Thyroid gland (tissue), 4 donors: ENCODE data around the gene ISG15. TPM values are rescaled to one million over a fixed set of nuclear protein-coding genes. Genes with fewer than 3 reads are reported as not detected.

ENCODE experiments used
- DNase-seq, 2 donors: peaks; one replicate each; pipeline ENCODE4 v3.0.0-alpha.2; 2019
- H3K27ac ChIP-seq, 3 donors: fragments of 200-600 bp; sonication (generic); 1 replicate in 2 of 3; 2 replicates in 1 of 3; pipeline ENCODE4 v1.5.1; 2016 to 2019; ENCODE audit warnings: mild to moderate bottlenecking in 1 of 3, moderate library complexity in 1 of 3
- H3K27me3 ChIP-seq: fragments of 200-600 bp; sonication (generic); one replicate; pipeline ENCODE4 v1.5.1; 2019
- H3K36me3 ChIP-seq, 2 donors: fragments of 200-600 bp; sonication (generic); one replicate each; pipeline ENCODE4 v1.5.1; 2016 to 2019
- H3K4me1 ChIP-seq, 2 donors: fragments of 200-600 bp; sonication (generic); one replicate each; pipeline ENCODE4 v1.5.1; 2017 to 2019
- H3K4me3 ChIP-seq, 3 donors: fragments of 200-600 bp; sonication (generic); replicated peaks in 1 of 3; 1 replicate in 2 of 3; 2 replicates in 1 of 3; pipeline ENCODE4 v1.5.1; 2016; ENCODE audit warnings: mild to moderate bottlenecking in 1 of 3
- H3K9me3 ChIP-seq: fragments of 200-600 bp; sonication (generic); one replicate; pipeline ENCODE4 v1.5.1; 2017
- POLR2A ChIP-seq, 2 donors: fragments of 450-650 bp; IDR thresholded peaks; one replicate each; pipeline ENCODE4 v1.6.1; 2017; ENCODE audit warnings: antibody characterized with exemption in 2 of 2, mild to moderate bottlenecking in 2 of 2, moderate library complexity in 1 of 2
- WGBS, 2 donors: methylation state at CpG; one replicate each; pipeline ENCODE4 v1.1.5; 2017; 5-methylcytosine and 5-hydroxymethylcytosine counted together
- intact Hi-C: fragments of 100-400 bp; cut with DNase I; formaldehyde crosslinking; loops from one replicate; pipeline ENCODE4 v1.15.1; 2023
- total RNA-seq, 4 donors: library from RNA; depleted of rRNA; stranded (reverse); fragments of >200 nt; gene quantifications; one replicate each; pipeline ENCODE4 v1.2.3, GENCODE V29; 2016
- TF ChIP-seq, protein P1 (sequence below), 6 experiments: fragments of 200-600 bp in 3 of 6; fragments of 450-650 bp in 3 of 6; sonication (generic) in 3 of 6; IDR thresholded peaks; one replicate each; pipeline ENCODE4 v1.5.1; 2016 to 2019; ENCODE audit warnings: antibody characterized with exemption in 6 of 6, mild to moderate bottlenecking in 2 of 6, inconsistent platforms in 1 of 6, moderate library complexity in 1 of 6

The ISG15 gene
- total RNA-seq, 4 donors from 2014 or later, result 18.5 to 57.5 (median 37.8) TPM

DNA sequence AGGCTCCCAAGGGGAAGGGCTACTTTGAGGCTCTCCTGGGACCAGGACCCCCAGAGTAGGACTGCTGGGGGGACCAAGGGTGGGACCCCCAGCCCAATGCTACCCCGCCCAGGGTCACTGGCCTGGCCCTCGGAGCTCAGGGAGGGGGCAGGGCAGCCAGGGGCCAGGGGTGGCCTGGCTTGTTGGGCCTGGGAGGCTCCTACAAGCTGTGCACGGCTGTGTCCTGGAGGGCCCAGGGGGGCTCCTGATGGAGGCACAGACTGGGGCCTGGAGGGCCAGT, 15.6 kb upstream of the ISG15 start:
- Histone ChIP-seq H3K4me1 (peaks cover 18 to 28% of the 10 kb centered on the region in 2 donors), H3K4me3 (no peak overlapping the region), H3K36me3 (no peaks in the 10 kb centered on the region), H3K27ac (no peak overlapping the region), H3K9me3 (no peaks in the 10 kb centered on the region), H3K27me3 (no peaks in the 10 kb centered on the region)
- no peak for DNase-seq
- no peak for TF ChIP-seq POLR2A (IDR thresholded peaks at IDR 0.05)
- TF ChIP-seq, protein P1, sequence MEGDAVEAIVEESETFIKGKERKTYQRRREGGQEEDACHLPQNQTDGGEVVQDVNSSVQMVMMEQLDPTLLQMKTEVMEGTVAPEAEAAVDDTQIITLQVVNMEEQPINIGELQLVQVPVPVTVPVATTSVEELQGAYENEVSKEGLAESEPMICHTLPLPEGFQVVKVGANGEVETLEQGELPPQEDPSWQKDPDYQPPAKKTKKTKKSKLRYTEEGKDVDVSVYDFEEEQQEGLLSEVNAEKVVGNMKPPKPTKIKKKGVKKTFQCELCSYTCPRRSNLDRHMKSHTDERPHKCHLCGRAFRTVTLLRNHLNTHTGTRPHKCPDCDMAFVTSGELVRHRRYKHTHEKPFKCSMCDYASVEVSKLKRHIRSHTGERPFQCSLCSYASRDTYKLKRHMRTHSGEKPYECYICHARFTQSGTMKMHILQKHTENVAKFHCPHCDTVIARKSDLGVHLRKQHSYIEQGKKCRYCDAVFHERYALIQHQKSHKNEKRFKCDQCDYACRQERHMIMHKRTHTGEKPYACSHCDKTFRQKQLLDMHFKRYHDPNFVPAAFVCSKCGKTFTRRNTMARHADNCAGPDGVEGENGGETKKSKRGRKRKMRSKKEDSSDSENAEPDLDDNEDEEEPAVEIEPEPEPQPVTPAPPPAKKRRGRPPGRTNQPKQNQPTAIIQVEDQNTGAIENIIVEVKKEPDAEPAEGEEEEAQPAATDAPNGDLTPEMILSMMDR (IDR thresholded peaks at IDR 0.05), result no peak
- intact Hi-C loops, result no loop called here
- 57% methylated on average over 2 of the region's 3 CpGs; no CpG with 5 or more reads in 1 of the 2 donors for WGBS, 2 donors

DNA sequence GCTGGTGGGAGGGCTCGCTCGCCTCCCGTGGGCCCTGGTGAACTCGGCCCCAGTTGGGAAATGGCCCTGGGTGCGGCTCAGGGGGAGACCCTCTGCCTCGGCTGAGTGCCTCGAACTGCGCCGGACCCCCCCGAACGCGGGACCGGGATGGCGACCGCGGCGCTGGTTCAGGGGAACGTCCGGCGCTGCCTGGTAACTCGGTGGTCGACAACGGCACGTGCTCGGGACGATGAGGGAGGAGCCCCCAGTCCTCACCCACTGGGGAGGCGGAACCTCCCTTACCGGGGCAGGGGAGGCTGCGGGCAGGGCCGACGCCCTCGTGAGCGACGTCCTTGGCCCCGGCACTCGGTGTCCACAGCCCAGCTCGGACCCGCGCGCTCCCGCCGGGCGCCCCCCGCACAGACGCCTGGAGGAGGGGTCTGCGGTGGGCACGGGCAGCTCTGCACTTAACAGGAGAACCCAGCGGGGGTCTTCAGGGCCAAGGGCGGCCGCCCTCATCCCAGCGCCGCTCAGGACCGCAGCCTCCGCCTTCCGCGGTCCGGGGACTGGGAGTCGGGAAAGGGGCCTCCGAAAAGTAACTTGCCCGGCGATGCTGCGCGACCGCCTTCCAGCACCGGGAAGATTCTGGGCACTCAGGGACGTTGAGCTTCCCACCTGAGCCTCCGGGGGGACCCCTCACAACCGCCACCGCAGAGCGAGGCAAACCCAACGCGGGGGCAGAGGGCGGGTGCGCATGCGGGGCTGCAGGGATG, 15.1 kb upstream of the ISG15 start:
- DNase-seq, result no peak
- TF ChIP-seq, protein P1 (IDR thresholded peaks at IDR 0.05), result no peak
- no peak for TF ChIP-seq POLR2A (IDR thresholded peaks at IDR 0.05)
- 30% methylated on average over 19 of the region's 75 CpGs; no CpG with 5 or more reads in 1 of the 2 donors for WGBS, 2 donors
- intact Hi-C loops, result no loop called here
- H3K4me1 ChIP-seq, result peaks cover 18 to 28% of the 10 kb centered on the region in 2 donors
- no peaks in the 10 kb centered on the region for H3K9me3 ChIP-seq
- H3K36me3 ChIP-seq, result no peaks in the 10 kb centered on the region
- H3K27me3 ChIP-seq, result no peaks in the 10 kb centered on the region
- H3K27ac ChIP-seq, result peak overlapping the region in 1 of 3 donors; percentile 75
- peak overlapping the region in 1 of 3 donors; percentile 73 for H3K4me3 ChIP-seq

DNA sequence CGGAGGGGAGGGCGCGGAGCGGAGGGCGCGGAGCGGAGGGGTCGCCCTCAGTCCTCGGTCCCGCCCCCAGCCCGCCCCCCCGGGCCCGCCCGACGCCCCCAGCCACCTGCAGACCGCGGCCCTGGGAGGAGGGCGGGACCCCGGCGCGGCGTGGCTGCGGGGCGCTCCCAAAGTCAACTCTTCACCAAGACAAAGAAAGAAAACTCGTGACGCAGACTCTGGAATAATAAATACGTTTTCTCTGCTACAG, 14.6 kb upstream of the ISG15 start:
- intact Hi-C loops, result no loop called here
- no peak for DNase-seq
- TF ChIP-seq, protein P1 (IDR thresholded peaks at IDR 0.05), result no peak
- TF ChIP-seq POLR2A (IDR thresholded peaks at IDR 0.05), result no peak
- no peaks in the 10 kb centered on the region for H3K9me3 ChIP-seq
- H3K27me3 ChIP-seq, result no peaks in the 10 kb centered on the region
- WGBS, 2 donors, result 6% methylated on average over 10 of the region's 27 CpGs; no CpG with 5 or more reads in 1 of the 2 donors
- peaks cover 18 to 28% of the 10 kb centered on the region in 2 donors for H3K4me1 ChIP-seq
- no peaks in the 10 kb centered on the region for H3K36me3 ChIP-seq
- peak overlapping the region in 1 of 3 donors; percentile 73 for H3K4me3 ChIP-seq
- peak overlapping the region in 1 of 3 donors; percentile 75 for H3K27ac ChIP-seq

DNA sequence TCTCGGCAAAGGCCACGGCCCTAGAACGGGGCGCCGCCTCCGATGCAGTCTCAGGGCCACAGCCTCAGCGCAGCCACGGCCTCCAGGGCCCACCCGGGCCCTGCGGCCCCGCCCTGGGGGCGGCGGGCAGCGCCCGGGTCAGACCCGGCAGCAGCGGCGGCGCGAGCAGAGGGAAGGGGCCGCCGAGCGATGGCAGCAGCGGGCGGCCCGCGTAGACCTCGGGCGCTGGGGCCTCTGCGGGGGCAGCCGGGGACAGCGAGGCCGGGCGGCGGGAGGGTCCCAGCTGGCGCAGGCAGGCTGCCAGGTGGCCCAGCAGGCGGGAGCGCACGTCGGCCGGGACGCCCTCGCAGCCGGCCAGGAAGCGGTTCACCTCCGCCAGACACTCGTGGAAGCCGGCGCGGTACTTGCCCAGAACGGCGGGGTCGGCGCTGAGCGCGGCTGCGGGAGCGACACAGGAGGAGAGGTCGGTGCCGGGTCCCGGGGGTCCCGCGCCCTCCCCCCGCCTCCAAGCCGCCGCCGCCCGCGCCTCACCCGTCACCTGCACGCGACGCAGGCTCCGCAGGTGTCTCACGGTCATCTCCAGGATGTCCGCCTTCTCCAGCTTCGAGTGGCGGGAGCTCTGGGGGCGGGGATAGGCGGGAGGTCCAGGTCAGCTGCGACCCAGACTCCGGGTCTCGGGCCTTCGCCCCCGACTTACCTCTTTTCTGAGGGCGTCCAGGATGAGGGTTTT, 14.1 kb upstream of the ISG15 start:
- TF ChIP-seq, protein P1 (IDR thresholded peaks at IDR 0.05), result peak in 1 of 6 experiments; percentile 9
- TF ChIP-seq POLR2A (IDR thresholded peaks at IDR 0.05), result no peak
- Histone ChIP-seq H3K27me3 (no peaks in the 10 kb centered on the region), H3K9me3 (no peaks in the 10 kb centered on the region), H3K27ac (peak overlapping the region; percentile 36 to 94 (median 75)), H3K4me1 (peaks cover 18 to 31% of the 10 kb centered on the region in 2 donors), H3K4me3 (peak overlapping the region in 1 of 3 donors; percentile 73), H3K36me3 (no peaks in the 10 kb centered on the region)
- no CpG with 5 or more reads among the region's 86 CpGs for WGBS, 2 donors
- DNase-seq, result peak in 1 of 2 donors; percentile 30
- intact Hi-C loops, result no loop called here
